Uterus (tissue), 4 donors: Measurements from ENCODE around the gene FAM20A. TPM values are rescaled to one million over a fixed set of nuclear protein-coding genes. Genes with fewer than 3 reads are reported as not detected.

Source experiments
- DNase-seq, 2 donors: peaks; one replicate each; pipeline ENCODE4 v3.0.0-alpha.2; 2019 to 2020
- H3K27ac ChIP-seq, 2 donors: fragments of 200-600 bp; sonication (generic); 1 replicate in 1 of 2; 2 replicates in 1 of 2; pipeline ENCODE4 v1.5.1; 2016 to 2018
- H3K27me3 ChIP-seq, 2 donors: fragments of 200-600 bp; sonication (generic); one replicate each; pipeline ENCODE4 v1.5.1; 2018 to 2019; ENCODE audit warnings: control low read depth in 1 of 2
- H3K36me3 ChIP-seq, 2 donors: fragments of 200-600 bp; sonication (generic); one replicate each; pipeline ENCODE4 v1.5.1; 2019; ENCODE audit warnings: control low read depth in 1 of 2
- H3K4me1 ChIP-seq, 2 donors: fragments of 200-600 bp; sonication (generic); one replicate each; pipeline ENCODE4 v1.5.1; 2018 to 2019; ENCODE audit warnings: control low read depth in 1 of 2
- H3K4me3 ChIP-seq, 2 donors: fragments of 200-600 bp; sonication (generic); 1 replicate in 1 of 2; 2 replicates in 1 of 2; pipeline ENCODE4 v1.5.1; 2018 to 2019; ENCODE audit warnings: mild to moderate bottlenecking in 1 of 2
- H3K9me3 ChIP-seq, 2 donors: fragments of 200-600 bp; sonication (generic); one replicate each; pipeline ENCODE4 v1.5.1; 2019; ENCODE audit warnings: control low read depth in 1 of 2
- POLR2A ChIP-seq, 2 donors: fragments of 450-650 bp; IDR thresholded peaks; one replicate each; pipeline ENCODE4 v1.6.1; 2016; ENCODE audit warnings: antibody characterized with exemption in 2 of 2, mild to moderate bottlenecking in 1 of 2, moderate library complexity in 1 of 2
- intact Hi-C: fragments of 100-400 bp; cut with DNase I; formaldehyde crosslinking; loops from one replicate; pipeline ENCODE4 v1.15.1; 2023; ENCODE audit warnings: low total_unique reads
- total RNA-seq, 4 donors: library from RNA; depleted of rRNA in 3 of 4; stranded (reverse); fragments of >200 nt in 3 of 4; gene quantifications; one replicate each; pipeline versions ENCODE4 v1.1.0 to v1.2.4, GENCODE V29; 2014 to 2023
- TF ChIP-seq, protein P1 (sequence below), 4 experiments: fragments of 200-600 bp in 2 of 4; fragments of 450-650 bp in 2 of 4; sonication (generic) in 2 of 4; IDR thresholded peaks; one replicate each; pipeline ENCODE4 v1.5.1; 2016 to 2019; ENCODE audit warnings: antibody characterized with exemption in 4 of 4, mild to moderate bottlenecking in 2 of 4, moderate library complexity in 1 of 4
- donor health status: DM: yes; HTN: yes; CAD: no.

The FAM20A gene
- total RNA-seq, 4 donors from 2014 or later = under 0.01 to 40.3 (median 14.0) TPM

DNA sequence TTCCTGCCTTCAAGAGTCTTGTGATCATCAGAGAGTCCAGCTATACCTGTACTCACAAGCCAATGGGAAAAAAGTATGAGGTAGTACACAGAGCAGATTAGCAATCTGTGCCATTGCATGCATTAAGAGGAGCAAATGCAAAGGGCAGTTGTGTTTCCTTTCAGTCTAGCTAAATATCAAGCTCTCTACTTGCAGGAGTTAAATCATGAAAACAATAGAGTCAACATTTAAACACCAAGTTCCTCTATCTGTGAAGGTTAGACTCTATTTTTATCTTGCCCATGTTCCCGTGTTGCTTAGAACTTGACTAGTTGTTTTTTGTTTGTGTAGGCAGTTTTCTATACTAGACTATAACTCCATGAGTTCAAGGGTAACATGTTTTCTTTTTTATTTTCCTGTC lies 4.7 kb upstream of the FAM20A start:
- intact Hi-C loops = loop anchor here (10.0 kb wide), 1 partner anchor 71 kb away; no protein-coding TSS in a partner anchor

DNA sequence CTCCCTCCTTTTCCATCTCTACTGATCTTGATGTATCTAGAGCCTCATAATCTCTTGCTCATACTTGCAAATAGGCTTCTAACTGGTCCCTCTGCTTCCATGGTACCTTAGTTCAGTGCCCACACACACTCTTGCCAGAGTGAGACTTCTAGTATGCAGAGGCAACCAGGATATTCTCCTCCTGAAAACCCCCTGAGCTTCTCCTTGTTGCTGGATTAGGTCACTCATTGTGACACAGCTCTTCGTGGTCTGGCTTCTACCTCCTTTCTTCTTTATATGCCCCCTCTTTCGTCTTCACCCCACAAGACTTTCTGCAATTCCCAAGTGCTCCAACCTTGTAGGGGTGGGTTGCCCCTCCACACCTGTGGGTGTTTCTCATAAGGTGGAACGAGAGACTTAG lies 2.5 kb upstream of the FAM20A start:
- intact Hi-C loops = loop anchor here (10.0 kb wide), 1 partner anchor 69 kb away; no protein-coding TSS in a partner anchor
- peaks cover 0 to 4% of the 10 kb centered on the region in 2 donors for H3K9me3 ChIP-seq
- H3K27me3 ChIP-seq = no peaks in the 10 kb centered on the region
- H3K27ac ChIP-seq = no peak overlapping the region
- no peak for DNase-seq
- no peaks in the 10 kb centered on the region for H3K36me3 ChIP-seq
- TF ChIP-seq POLR2A (IDR thresholded peaks at IDR 0.05) = no peak
- TF ChIP-seq, protein P1, sequence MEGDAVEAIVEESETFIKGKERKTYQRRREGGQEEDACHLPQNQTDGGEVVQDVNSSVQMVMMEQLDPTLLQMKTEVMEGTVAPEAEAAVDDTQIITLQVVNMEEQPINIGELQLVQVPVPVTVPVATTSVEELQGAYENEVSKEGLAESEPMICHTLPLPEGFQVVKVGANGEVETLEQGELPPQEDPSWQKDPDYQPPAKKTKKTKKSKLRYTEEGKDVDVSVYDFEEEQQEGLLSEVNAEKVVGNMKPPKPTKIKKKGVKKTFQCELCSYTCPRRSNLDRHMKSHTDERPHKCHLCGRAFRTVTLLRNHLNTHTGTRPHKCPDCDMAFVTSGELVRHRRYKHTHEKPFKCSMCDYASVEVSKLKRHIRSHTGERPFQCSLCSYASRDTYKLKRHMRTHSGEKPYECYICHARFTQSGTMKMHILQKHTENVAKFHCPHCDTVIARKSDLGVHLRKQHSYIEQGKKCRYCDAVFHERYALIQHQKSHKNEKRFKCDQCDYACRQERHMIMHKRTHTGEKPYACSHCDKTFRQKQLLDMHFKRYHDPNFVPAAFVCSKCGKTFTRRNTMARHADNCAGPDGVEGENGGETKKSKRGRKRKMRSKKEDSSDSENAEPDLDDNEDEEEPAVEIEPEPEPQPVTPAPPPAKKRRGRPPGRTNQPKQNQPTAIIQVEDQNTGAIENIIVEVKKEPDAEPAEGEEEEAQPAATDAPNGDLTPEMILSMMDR (IDR thresholded peaks at IDR 0.05) = no peak
- H3K4me3 ChIP-seq = no peak overlapping the region
- no peaks in the 10 kb centered on the region for H3K4me1 ChIP-seq

More for the DNA sequence above, 4.7 kb upstream of the FAM20A start:
- Histone ChIP-seq H3K27ac (no peak overlapping the region), H3K36me3 (no peaks in the 10 kb centered on the region), H3K4me1 (no peaks in the 10 kb centered on the region), H3K27me3 (no peaks in the 10 kb centered on the region), H3K4me3 (no peak overlapping the region), H3K9me3 (peaks cover 0 to 9% of the 10 kb centered on the region in 2 donors)
- DNase-seq = no peak
- TF ChIP-seq POLR2A (IDR thresholded peaks at IDR 0.05) = no peak
- TF ChIP-seq, protein P1 (IDR thresholded peaks at IDR 0.05) = no peak

DNA sequence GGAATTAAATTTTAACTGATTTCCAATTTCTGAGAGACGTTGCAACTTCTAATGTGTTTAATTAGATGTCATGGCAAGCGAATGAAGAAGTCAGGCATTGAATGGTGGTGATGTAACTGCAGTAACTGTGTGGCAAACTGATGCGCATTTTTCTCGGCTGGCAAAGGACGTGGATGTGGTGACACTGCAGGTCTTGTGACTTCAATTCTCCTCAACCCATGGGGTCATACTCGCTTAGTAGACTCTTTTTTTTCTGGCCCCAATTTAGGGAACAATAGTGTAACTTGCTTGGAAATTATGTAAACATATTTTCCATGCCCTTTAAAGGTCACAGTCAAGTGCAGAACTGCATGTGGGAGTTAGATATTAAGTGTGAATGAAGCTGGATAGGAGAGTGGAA lies 1.9 kb upstream of the FAM20A start:
- H3K4me1 ChIP-seq = peaks cover 0 to 1% of the 10 kb centered on the region in 2 donors
- H3K4me3 ChIP-seq = no peak overlapping the region
- DNase-seq = no peak
- H3K27me3 ChIP-seq = no peaks in the 10 kb centered on the region
- TF ChIP-seq, protein P1 (IDR thresholded peaks at IDR 0.05) = no peak
- no peak for TF ChIP-seq POLR2A (IDR thresholded peaks at IDR 0.05)
- no peaks in the 10 kb centered on the region for H3K36me3 ChIP-seq
- H3K9me3 ChIP-seq = no peaks in the 10 kb centered on the region
- peak overlapping the region in 1 of 2 donors; percentile 33 for H3K27ac ChIP-seq
- intact Hi-C loops = loop anchor here (10.0 kb wide), 1 partner anchor 68 kb away; no protein-coding TSS in a partner anchor

DNA sequence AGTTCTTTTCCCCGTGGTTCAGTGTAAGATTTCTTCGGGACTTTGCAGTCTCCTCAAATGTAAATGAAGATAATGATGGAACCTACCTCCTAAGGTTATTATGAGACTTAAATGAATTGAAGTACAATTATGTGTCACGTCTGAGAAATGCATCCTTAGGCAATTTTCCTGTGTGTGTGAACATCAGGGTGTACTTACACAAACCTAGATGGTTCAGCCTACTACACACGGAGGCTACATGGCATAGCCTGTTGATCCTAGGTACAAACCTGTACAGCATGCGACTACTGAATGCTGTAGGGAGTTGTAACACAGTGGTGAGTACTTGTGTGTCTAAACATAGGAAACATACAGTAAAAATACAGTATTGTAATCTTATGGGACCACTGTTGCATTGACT lies 1.1 kb upstream of the FAM20A start:
- H3K9me3 ChIP-seq = no peaks in the 10 kb centered on the region
- intact Hi-C loops = loop anchor here (10.0 kb wide), 1 partner anchor 67 kb away; no protein-coding TSS in a partner anchor
- H3K4me1 ChIP-seq = peaks cover 0 to 5% of the 10 kb centered on the region in 2 donors
- no peaks in the 10 kb centered on the region for H3K36me3 ChIP-seq
- H3K27me3 ChIP-seq = no peaks in the 10 kb centered on the region
- TF ChIP-seq, protein P1 (IDR thresholded peaks at IDR 0.05) = no peak
- TF ChIP-seq POLR2A (IDR thresholded peaks at IDR 0.05) = no peak
- no peak for DNase-seq
- no peak overlapping the region for H3K4me3 ChIP-seq
- peak overlapping the region; percentile 80 to 91 for H3K27ac ChIP-seq

DNA sequence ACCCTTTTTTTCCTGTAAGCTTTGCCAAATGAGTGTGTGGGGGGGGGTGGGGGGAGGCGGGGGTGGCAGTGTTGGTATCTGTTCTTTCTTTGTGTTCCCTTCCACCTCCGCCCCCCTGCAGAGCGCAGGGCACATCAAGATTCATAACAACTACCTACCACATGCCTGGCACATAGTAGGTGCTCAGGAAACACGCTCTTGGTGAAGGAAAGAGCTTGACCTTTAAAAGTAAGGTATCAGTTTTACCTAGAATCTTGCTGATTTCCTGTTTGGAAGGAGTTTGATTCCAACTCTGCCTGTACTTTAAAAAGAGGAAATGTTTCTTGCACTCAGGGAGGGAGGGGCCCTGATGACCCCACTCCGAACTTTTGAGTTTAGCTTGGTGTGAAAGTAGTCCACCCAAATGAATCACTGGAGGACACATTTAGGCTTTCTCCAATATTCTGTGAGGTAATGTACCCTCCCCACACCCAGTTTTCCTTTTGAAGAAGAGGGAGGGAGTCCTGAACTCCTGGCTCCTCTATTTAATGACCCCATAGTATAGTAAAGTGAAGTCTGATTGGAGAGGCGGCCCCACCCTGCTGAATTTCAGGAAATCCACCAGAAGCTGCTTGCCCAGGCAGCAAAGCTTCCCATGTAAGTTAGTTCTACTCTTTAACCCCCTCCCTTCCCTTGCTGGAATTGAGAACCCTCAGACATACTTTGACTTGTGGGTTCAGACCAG lies 560 bp upstream of the FAM20A start:
- H3K4me3 ChIP-seq = peak overlapping the region; percentile 68 to 75
- H3K4me1 ChIP-seq = peaks cover 0 to 5% of the 10 kb centered on the region in 2 donors
- no peak for DNase-seq
- no peaks in the 10 kb centered on the region for H3K9me3 ChIP-seq
- TF ChIP-seq POLR2A (IDR thresholded peaks at IDR 0.05) = no peak
- TF ChIP-seq, protein P1 (IDR thresholded peaks at IDR 0.05) = no peak
- intact Hi-C loops = loop anchor here (10.0 kb wide), 1 partner anchor 67 kb away; no protein-coding TSS in a partner anchor
- no peaks in the 10 kb centered on the region for H3K27me3 ChIP-seq
- H3K36me3 ChIP-seq = no peaks in the 10 kb centered on the region
- peak overlapping the region; percentile 80 to 91 for H3K27ac ChIP-seq
